DOHH2 (cell line): Measurements from ENCODE around the gene EPHA6.

ENCODE experiments used
- H3F3A ChIP-seq: fragments of 200-600 bp; sonication (generic), shearing (Covaris generic); 2 replicates; pipeline ENCODE4 v1.6.0; 2016; ENCODE audit warnings: antibody characterized with exemption, mild to moderate bottlenecking; ENCODE audit not compliant: control insufficient read depth, insufficient read depth
- H3K27ac ChIP-seq: fragments of 200-600 bp; sonication (generic); 2 replicates; pipeline ENCODE4 v1.5.1; 2014; ENCODE audit warnings: low read depth, mild to moderate bottlenecking, low read length, moderate library complexity
- H3K27me3 ChIP-seq: fragments of 200-600 bp; sonication (generic); 2 replicates; pipeline ENCODE4 v1.6.1; 2014; ENCODE audit warnings: mild to moderate bottlenecking, low read length, mixed read lengths; ENCODE audit not compliant: control insufficient read depth
- H3K36me3 ChIP-seq: fragments of 200-600 bp; sonication (generic); 2 replicates; pipeline ENCODE4 v1.6.1; 2014; ENCODE audit warnings: mild to moderate bottlenecking, low read length, moderate library complexity, mixed read lengths; ENCODE audit not compliant: control insufficient read depth
- H3K4me1 ChIP-seq: fragments of 200-600 bp; sonication (generic); 2 replicates; pipeline ENCODE4 v1.6.1; 2014; ENCODE audit warnings: mild to moderate bottlenecking, low read length, mixed read lengths; ENCODE audit not compliant: control insufficient read depth
- H3K4me2 ChIP-seq: fragments of 200-600 bp; sonication (generic); 2 replicates; pipeline ENCODE4 v1.6.0; 2014; ENCODE audit warnings: mild to moderate bottlenecking, low read length, moderate library complexity
- H3K4me3 ChIP-seq: fragments of 200-600 bp; sonication (generic); 2 replicates; pipeline ENCODE4 v1.5.1; 2014; ENCODE audit warnings: mild to moderate bottlenecking, low read length, mixed read lengths
- H3K79me2 ChIP-seq: fragments of 200-600 bp; sonication (generic); 2 replicates; pipeline ENCODE4 v1.6.1; 2014; ENCODE audit warnings: mild to moderate bottlenecking, low read length, mixed read lengths; ENCODE audit not compliant: control insufficient read depth
- H3K9me2 ChIP-seq: fragments of 200-600 bp; sonication (generic); replicated peaks from 2 replicates; pipeline ENCODE4 v1.6.1; 2014; ENCODE audit warnings: mild to moderate bottlenecking, low read length, mixed read lengths; ENCODE audit not compliant: control insufficient read depth
- H3K9me3 ChIP-seq: fragments of 200-600 bp; sonication (generic); 2 replicates; pipeline ENCODE4 v1.6.1; 2014; ENCODE audit warnings: antibody characterized with exemption, low read length, mixed read lengths; ENCODE audit not compliant: control insufficient read depth, insufficient read depth
- H4K20me1 ChIP-seq: fragments of 200-600 bp; sonication (generic); 2 replicates; pipeline ENCODE4 v1.6.0; 2014; ENCODE audit warnings: low read depth, mild to moderate bottlenecking, antibody characterized with exemption, low read length, moderate library complexity; ENCODE audit not compliant: control insufficient read depth, insufficient read depth
- CTCF ChIP-seq: fragments of 200-600 bp; sonication (generic); IDR thresholded peaks from one replicate; pipeline ENCODE4 v1.5.1; 2014; ENCODE audit warnings: antibody characterized with exemption, mild to moderate bottlenecking, low read depth, low read length; ENCODE audit not compliant: poor library complexity, severe bottlenecking
- EZH2phosphoT487 ChIP-seq: fragments of 200-600 bp; sonication (generic); IDR thresholded peaks from 2 replicates; pipeline ENCODE4 v1.6.1; 2017; ENCODE audit warnings: borderline replicate concordance, mild to moderate bottlenecking, antibody characterized with exemption, low read length, moderate library complexity, mixed read lengths

The EPHA6 gene

GRCh38 chr3:97241417-97241816 is 427.0 kb downstream of the EPHA6 start:
- H3K9me3 ChIP-seq = no peaks in the 10 kb centered on the region
- H4K20me1 ChIP-seq = no peaks in the 10 kb centered on the region
- no peak for TF ChIP-seq CTCF
- TF ChIP-seq EZH2phosphoT487 = no peak
- no peak overlapping the region for H3K27ac ChIP-seq
- no peak overlapping the region for H3K4me2 ChIP-seq
- no peak overlapping the region for H3K4me3 ChIP-seq
- H3F3A ChIP-seq = no peaks in the 10 kb centered on the region
- H3K9me2 ChIP-seq = no peaks in the 10 kb centered on the region
- no peaks in the 10 kb centered on the region for H3K36me3 ChIP-seq
- no peaks in the 10 kb centered on the region for H3K27me3 ChIP-seq
- H3K79me2 ChIP-seq = no peaks in the 10 kb centered on the region
- H3K4me1 ChIP-seq = no peaks in the 10 kb centered on the region

GRCh38 chr3:97245201-97245910 is 431.0 kb downstream of the EPHA6 start:
- TF ChIP-seq EZH2phosphoT487 (no peak), CTCF (no peak)
- Histone ChIP-seq H3K27ac (no peak overlapping the region), H3K4me2 (no peak overlapping the region), H3F3A (no peaks in the 10 kb centered on the region), H3K36me3 (no peaks in the 10 kb centered on the region), H3K9me2 (no peaks in the 10 kb centered on the region; the same call in 1 of the 2 replicates), H4K20me1 (no peaks in the 10 kb centered on the region), H3K9me3 (no peaks in the 10 kb centered on the region), H3K4me3 (no peak overlapping the region), H3K4me1 (no peaks in the 10 kb centered on the region), H3K27me3 (no peaks in the 10 kb centered on the region), H3K79me2 (no peaks in the 10 kb centered on the region)

GRCh38 chr3:97256060-97256459 is 441.7 kb downstream of the EPHA6 start:
- H3K4me2 ChIP-seq = no peak overlapping the region
- H3K9me3 ChIP-seq = no peaks in the 10 kb centered on the region
- no peaks in the 10 kb centered on the region for H3K27me3 ChIP-seq
- no peaks in the 10 kb centered on the region for H4K20me1 ChIP-seq
- H3K79me2 ChIP-seq = no peaks in the 10 kb centered on the region
- H3K4me3 ChIP-seq = no peak overlapping the region
- no peaks in the 10 kb centered on the region for H3K4me1 ChIP-seq
- no peaks in the 10 kb centered on the region for H3F3A ChIP-seq
- TF ChIP-seq CTCF (no peak), EZH2phosphoT487 (no peak)
- H3K27ac ChIP-seq = no peak overlapping the region
- H3K36me3 ChIP-seq = no peaks in the 10 kb centered on the region
- no peaks in the 10 kb centered on the region for H3K9me2 ChIP-seq
